ENCODE data around the gene OPN1SW.

OPN1SW gene

GRCh38 chr7:128741491-128741890 lies 34.1 kb downstream of the OPN1SW start:
- Histone ChIP-seq H3K4me3 (ENCODE audit: low read depth, low read length) (peak overlapping the region; percentile 89), H3K4me1 (ENCODE audit: control insufficient read depth, insufficient read depth, low read length, unreplicated experiment) (peaks cover 58% of the 10 kb centered on the region), H3K36me3 (ENCODE audit: insufficient read depth, low read length) (0 out of 2 replicates have a peak, but pooled peaks cover 6% of the 10 kb centered on the region), H2AFZ (ENCODE audit: low read length, unreplicated experiment) (no peak overlapping the region), H3K27me3 (ENCODE audit: insufficient read depth, low read length) (no peaks in the 10 kb centered on the region), H3K79me2 (ENCODE audit: control insufficient read depth, insufficient read depth, low read length, unreplicated experiment) (peaks cover 73% of the 10 kb centered on the region), H3K27ac (ENCODE audit: low read depth, low read length) (peak overlapping the region; percentile 94)

GRCh38 chr7:128740996-128741395 lies 34.6 kb downstream of the OPN1SW start:
- H3K27me3 ChIP-seq (ENCODE audit: insufficient read depth, low read length): no peaks in the 10 kb centered on the region
- peaks cover 68% of the 10 kb centered on the region for H3K79me2 ChIP-seq (ENCODE audit: control insufficient read depth, insufficient read depth, low read length, unreplicated experiment)
- peak overlapping the region; percentile 89 for H3K4me3 ChIP-seq (ENCODE audit: low read depth, low read length)
- peaks cover 58% of the 10 kb centered on the region for H3K4me1 ChIP-seq (ENCODE audit: control insufficient read depth, insufficient read depth, low read length, unreplicated experiment)
- H2AFZ ChIP-seq (ENCODE audit: low read length, unreplicated experiment): no peak overlapping the region
- peak overlapping the region; percentile 94 for H3K27ac ChIP-seq (ENCODE audit: low read depth, low read length)
- H3K36me3 ChIP-seq (ENCODE audit: insufficient read depth, low read length): 0 out of 2 replicates have a peak, but pooled peaks cover 6% of the 10 kb centered on the region

GRCh38 chr7:128739990-128740682 lies 35.5 kb downstream of the OPN1SW start:
- peaks cover 52% of the 10 kb centered on the region for H3K4me1 ChIP-seq (ENCODE audit: control insufficient read depth, insufficient read depth, low read length, unreplicated experiment)
- H2AFZ ChIP-seq (ENCODE audit: low read length, unreplicated experiment): no peak overlapping the region
- H3K27ac ChIP-seq (ENCODE audit: low read depth, low read length): peak overlapping the region; percentile 94

GRCh38 chr7:128739048-128739962 lies 36.3 kb downstream of the OPN1SW start, which contains the start of gene CALU:
Gene CALU (plus strand): TSS chr7:128739359. CDS start chr7:128748584, 9,225 bp downstream.
- H3K27me3 ChIP-seq (ENCODE audit: insufficient read depth, low read length): no peaks in the 10 kb centered on the region
- peaks cover 45% of the 10 kb centered on the region for H3K4me1 ChIP-seq (ENCODE audit: control insufficient read depth, insufficient read depth, low read length, unreplicated experiment)
- peak within 1 kb of the TSS; percentile 94 for H3K27ac ChIP-seq (ENCODE audit: low read depth, low read length)
- peaks cover 51% of the 10 kb centered on the region for H3K79me2 ChIP-seq (ENCODE audit: control insufficient read depth, insufficient read depth, low read length, unreplicated experiment)
- peak within 1 kb of the TSS; percentile 17 for H2AFZ ChIP-seq (ENCODE audit: low read length, unreplicated experiment)
- H3K4me3 ChIP-seq (ENCODE audit: low read depth, low read length): peak within 1 kb of the TSS; percentile 89
- H3K36me3 ChIP-seq (ENCODE audit: insufficient read depth, low read length): no peaks in the 10 kb centered on the region

More at GRCh38 chr7:128739990-128740682, 35.5 kb downstream of the OPN1SW start:
- Histone ChIP-seq H3K27me3 (ENCODE audit: insufficient read depth, low read length) (no peaks in the 10 kb centered on the region), H3K36me3 (ENCODE audit: insufficient read depth, low read length) (0 out of 2 replicates have a peak, but pooled peaks cover 3% of the 10 kb centered on the region), H3K79me2 (ENCODE audit: control insufficient read depth, insufficient read depth, low read length, unreplicated experiment) (peaks cover 60% of the 10 kb centered on the region), H3K4me3 (ENCODE audit: low read depth, low read length) (peak overlapping the region; percentile 89)

GRCh38 chr7:128738570-128739047 lies 37.0 kb downstream of the OPN1SW start:
- peaks cover 38% of the 10 kb centered on the region for H3K4me1 ChIP-seq (ENCODE audit: control insufficient read depth, insufficient read depth, low read length, unreplicated experiment)

GRCh38 chr7:128737867-128738385 lies 37.7 kb downstream of the OPN1SW start:
- no peak overlapping the region for H2AFZ ChIP-seq (ENCODE audit: low read length, unreplicated experiment)
- H3K36me3 ChIP-seq (ENCODE audit: insufficient read depth, low read length): no peaks in the 10 kb centered on the region
- H3K4me1 ChIP-seq (ENCODE audit: control insufficient read depth, insufficient read depth, low read length, unreplicated experiment): peaks cover 31% of the 10 kb centered on the region
- peaks cover under 1% of the 10 kb centered on the region; the same call in 1 of the 2 replicates for H3K27me3 ChIP-seq (ENCODE audit: insufficient read depth, low read length)
- H3K79me2 ChIP-seq (ENCODE audit: control insufficient read depth, insufficient read depth, low read length, unreplicated experiment): peaks cover 38% of the 10 kb centered on the region
- H3K4me3 ChIP-seq (ENCODE audit: low read depth, low read length): peak overlapping the region; percentile 89
- H3K27ac ChIP-seq (ENCODE audit: low read depth, low read length): peak overlapping the region; percentile 94

More at GRCh38 chr7:128738570-128739047, 37.0 kb downstream of the OPN1SW start:
- no peaks in the 10 kb centered on the region for H3K27me3 ChIP-seq (ENCODE audit: insufficient read depth, low read length)
- no peaks in the 10 kb centered on the region for H3K36me3 ChIP-seq (ENCODE audit: insufficient read depth, low read length)
- peak overlapping the region; percentile 94 for H3K27ac ChIP-seq (ENCODE audit: low read depth, low read length)
- H2AFZ ChIP-seq (ENCODE audit: low read length, unreplicated experiment): no peak overlapping the region
- peaks cover 44% of the 10 kb centered on the region for H3K79me2 ChIP-seq (ENCODE audit: control insufficient read depth, insufficient read depth, low read length, unreplicated experiment)
- H3K4me3 ChIP-seq (ENCODE audit: low read depth, low read length): peak overlapping the region; percentile 89

GRCh38 chr7:128737441-128737840 lies 38.2 kb downstream of the OPN1SW start:
- Histone ChIP-seq H3K4me3 (ENCODE audit: low read depth, low read length) (no peak overlapping the region), H3K4me1 (ENCODE audit: control insufficient read depth, insufficient read depth, low read length, unreplicated experiment) (peaks cover 26% of the 10 kb centered on the region), H3K36me3 (ENCODE audit: insufficient read depth, low read length) (no peaks in the 10 kb centered on the region), H3K27ac (ENCODE audit: low read depth, low read length) (peak overlapping the region; percentile 94), H3K79me2 (ENCODE audit: control insufficient read depth, insufficient read depth, low read length, unreplicated experiment) (peaks cover 33% of the 10 kb centered on the region), H2AFZ (ENCODE audit: low read length, unreplicated experiment) (no peak overlapping the region), H3K27me3 (ENCODE audit: insufficient read depth, low read length) (peaks cover 5% of the 10 kb centered on the region; the same call in 1 of the 2 replicates)

- Histone ChIP-seq H3K36me3 (ENCODE audit: insufficient read depth, low read length) (no peaks in the 10 kb centered on the region), H3K27me3 (ENCODE audit: insufficient read depth, low read length) (peaks cover 5% of the 10 kb centered on the region; the same call in 1 of the 2 replicates), H3K27ac (ENCODE audit: low read depth, low read length) (no peak overlapping the region), H3K4me1 (ENCODE audit: control insufficient read depth, insufficient read depth, low read length, unreplicated experiment) (peaks cover 12% of the 10 kb centered on the region), H3K4me3 (ENCODE audit: low read depth, low read length) (no peak overlapping the region), H2AFZ (ENCODE audit: low read length, unreplicated experiment) (no peak overlapping the region), H3K79me2 (ENCODE audit: control insufficient read depth, insufficient read depth, low read length, unreplicated experiment) (peaks cover 13% of the 10 kb centered on the region)
Observed at GRCh38 chr7:128735436-128735835, 40.2 kb downstream of the OPN1SW start.

GRCh38 chr7:128734890-128735289 lies 40.7 kb downstream of the OPN1SW start:
- Histone ChIP-seq H3K27ac (ENCODE audit: low read depth, low read length) (no peak overlapping the region), H3K4me3 (ENCODE audit: low read depth, low read length) (no peak overlapping the region), H3K36me3 (ENCODE audit: insufficient read depth, low read length) (no peaks in the 10 kb centered on the region), H3K27me3 (ENCODE audit: insufficient read depth, low read length) (peaks cover 5% of the 10 kb centered on the region; the same call in 1 of the 2 replicates), H2AFZ (ENCODE audit: low read length, unreplicated experiment) (no peak overlapping the region), H3K79me2 (ENCODE audit: control insufficient read depth, insufficient read depth, low read length, unreplicated experiment) (peaks cover 7% of the 10 kb centered on the region), H3K4me1 (ENCODE audit: control insufficient read depth, insufficient read depth, low read length, unreplicated experiment) (peaks cover 12% of the 10 kb centered on the region)

- Histone ChIP-seq H3K36me3 (ENCODE audit: insufficient read depth, low read length) (no peaks in the 10 kb centered on the region), H3K27ac (ENCODE audit: low read depth, low read length) (no peak overlapping the region), H3K4me1 (ENCODE audit: control insufficient read depth, insufficient read depth, low read length, unreplicated experiment) (peaks cover 7% of the 10 kb centered on the region), H3K27me3 (ENCODE audit: insufficient read depth, low read length) (peaks cover 5% of the 10 kb centered on the region; the same call in 1 of the 2 replicates), H3K4me3 (ENCODE audit: low read depth, low read length) (no peak overlapping the region), H3K79me2 (ENCODE audit: control insufficient read depth, insufficient read depth, low read length, unreplicated experiment) (no peaks in the 10 kb centered on the region), H2AFZ (ENCODE audit: low read length, unreplicated experiment) (no peak overlapping the region)
Observed at GRCh38 chr7:128733278-128733645, 42.3 kb downstream of the OPN1SW start.

Measured in ACC112 (cell line).